DMS153 treated with DMSO at 0.1 percent for 48 hours (cell line): ENCODE measurements around the gene PIM3.

Experiments used
- DNase-seq: peaks from one replicate; lab custom pipeline; 2025; ENCODE audit not compliant: unreplicated experiment; lab: John Stamatoyannopoulos, UW

Gene PIM3

DNA sequence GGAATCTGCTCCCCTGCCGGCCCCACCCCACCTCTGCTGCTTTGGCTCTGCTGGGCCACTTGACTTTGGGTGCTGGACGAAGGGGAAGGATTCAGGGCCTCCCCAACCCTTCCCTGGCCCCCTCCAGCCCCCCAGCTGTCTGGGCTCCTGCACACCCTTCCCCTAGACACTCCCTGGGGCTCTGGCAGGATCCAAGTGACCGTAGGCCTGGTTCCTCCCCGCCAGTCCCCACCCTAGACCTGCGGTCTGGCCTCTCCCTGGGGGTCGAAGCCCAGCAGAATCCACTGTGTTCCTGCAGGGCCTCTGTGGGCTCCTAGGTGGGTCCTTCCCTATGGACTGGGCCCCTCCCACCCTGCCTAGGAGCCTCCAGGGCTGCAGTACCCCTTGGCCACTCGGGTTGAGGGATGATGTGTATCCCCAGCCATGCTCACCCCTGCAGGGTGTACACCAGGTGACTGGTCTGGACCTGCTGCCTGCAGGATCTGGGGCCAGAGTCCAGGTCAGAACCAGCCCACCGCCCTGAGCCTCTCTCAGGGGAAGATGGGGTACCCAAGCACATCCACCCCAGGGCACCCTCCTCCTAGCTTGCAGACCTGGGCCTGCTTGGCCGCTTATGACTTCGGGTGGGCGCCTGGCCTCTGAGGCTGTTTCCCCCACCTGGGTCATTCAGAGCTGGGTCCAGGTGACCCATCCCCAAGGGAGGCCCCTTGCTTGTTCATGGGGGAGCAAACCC is 5.6 kb downstream of the PIM3 start:
- no peak for DNase-seq

GRCh38 chr22:49966774-49967705 is 6.5 kb downstream of the PIM3 start:
- no peak for DNase-seq

DNA sequence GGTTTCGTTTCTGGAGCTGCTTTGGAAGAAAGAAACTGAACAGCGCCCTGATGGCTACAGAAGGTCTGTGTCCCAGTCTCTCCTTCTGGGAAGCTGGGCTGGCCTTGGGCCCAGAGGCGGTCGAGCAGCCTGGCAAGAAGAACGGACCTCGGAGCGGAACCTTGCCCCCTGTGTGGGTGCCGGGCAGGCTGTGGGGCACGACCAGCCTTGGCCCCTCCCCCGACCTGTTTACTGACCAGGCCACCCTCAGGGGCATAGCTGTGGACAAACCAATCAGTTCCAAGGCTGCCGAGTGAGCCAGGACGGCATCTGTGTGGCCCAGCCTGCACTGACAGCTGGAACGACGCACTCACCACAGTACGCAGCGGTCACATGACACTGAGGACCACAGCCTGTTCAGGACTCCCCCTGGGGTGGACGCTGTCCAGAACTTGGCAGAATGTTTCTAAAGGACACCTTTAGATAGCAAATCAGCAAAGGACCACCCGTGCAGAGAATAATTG is 7.2 kb downstream of the PIM3 start:
- no peak for DNase-seq

DNA sequence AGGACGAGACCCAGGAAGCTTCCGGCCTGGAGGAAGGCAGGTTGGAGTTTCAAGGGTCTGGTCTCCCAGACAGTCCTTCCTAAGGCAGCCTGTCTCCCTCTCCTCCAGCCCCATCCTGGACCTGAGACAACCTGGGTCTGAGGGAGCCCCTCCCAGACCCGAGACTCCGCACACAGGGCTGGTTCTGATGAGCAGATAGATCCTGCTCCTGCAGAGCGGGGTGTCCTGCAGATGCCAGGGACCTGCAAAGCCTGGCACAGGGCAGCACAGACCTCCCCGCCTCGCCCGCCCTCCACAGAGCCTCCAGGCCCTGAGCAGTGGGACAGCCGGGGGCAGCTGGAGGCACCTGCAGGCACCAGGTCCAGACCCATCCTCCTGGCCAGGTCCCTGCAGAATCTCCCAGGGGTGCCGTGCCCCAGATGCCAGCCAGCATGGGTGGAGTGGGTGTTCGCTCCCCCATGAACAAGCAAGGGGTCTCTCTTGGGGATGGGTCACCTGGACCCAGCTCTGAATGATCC is 7.8 kb downstream of the PIM3 start:
- DNase-seq, result no peak

- no peak for DNase-seq
Observed at GRCh38 chr22:49968831-49969661, 8.5 kb downstream of the PIM3 start.

- no peak for DNase-seq
Observed at GRCh38 chr22:49969751-49970527, 9.4 kb downstream of the PIM3 start.

GRCh38 chr22:49970528-49971231 is 10.1 kb downstream of the PIM3 start:
- DNase-seq, result peak; percentile 75

DNA sequence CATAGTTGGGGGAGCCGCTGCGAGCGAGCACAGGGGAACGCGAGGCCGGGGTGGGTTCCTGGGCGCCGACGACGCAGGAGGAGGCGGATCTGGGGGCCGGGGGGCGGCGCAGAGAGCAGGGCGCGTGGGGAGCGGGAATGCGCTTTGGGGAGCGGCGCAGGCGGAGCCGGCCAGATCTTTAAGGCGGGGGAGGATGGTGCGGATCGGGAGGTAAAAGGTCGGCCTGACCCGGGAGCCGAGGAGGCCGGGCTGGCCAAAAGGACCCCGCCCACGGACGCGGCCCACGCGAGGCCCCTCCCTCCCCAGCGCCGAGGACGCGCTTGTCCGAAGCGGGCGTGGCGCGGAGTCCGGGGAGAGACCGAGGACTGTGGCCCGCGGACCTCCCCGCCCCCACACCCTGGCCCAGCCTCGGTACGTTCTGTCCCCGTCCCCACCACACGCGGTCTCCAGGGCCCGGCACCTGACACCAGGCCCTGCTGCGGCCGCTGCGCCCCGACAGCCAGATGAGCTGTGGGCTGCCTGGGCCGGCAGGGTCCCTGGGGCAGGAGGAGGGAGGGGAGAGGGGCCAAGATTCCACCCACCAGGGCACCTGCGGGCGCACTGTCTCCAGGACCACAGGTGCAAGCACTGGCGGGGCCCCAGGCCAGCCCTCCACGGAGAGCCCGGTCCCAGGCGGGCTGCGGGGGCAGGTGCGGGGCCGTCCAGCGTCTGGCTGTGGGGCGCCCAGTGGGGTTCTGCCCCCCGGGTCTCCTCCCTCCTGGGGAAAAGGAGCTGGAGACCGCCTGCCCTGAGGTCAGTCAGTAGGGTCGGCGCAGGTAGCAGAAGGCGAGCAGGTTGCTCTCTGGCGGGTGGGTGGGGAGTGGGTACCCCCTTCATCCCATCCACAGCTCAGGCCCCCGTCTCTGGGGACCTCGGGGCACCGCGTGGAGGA is 10.9 kb downstream of the PIM3 start:
- no peak for DNase-seq

- no peak for DNase-seq
Observed at GRCh38 chr22:49972163-49973017, 11.8 kb downstream of the PIM3 start.

DNA sequence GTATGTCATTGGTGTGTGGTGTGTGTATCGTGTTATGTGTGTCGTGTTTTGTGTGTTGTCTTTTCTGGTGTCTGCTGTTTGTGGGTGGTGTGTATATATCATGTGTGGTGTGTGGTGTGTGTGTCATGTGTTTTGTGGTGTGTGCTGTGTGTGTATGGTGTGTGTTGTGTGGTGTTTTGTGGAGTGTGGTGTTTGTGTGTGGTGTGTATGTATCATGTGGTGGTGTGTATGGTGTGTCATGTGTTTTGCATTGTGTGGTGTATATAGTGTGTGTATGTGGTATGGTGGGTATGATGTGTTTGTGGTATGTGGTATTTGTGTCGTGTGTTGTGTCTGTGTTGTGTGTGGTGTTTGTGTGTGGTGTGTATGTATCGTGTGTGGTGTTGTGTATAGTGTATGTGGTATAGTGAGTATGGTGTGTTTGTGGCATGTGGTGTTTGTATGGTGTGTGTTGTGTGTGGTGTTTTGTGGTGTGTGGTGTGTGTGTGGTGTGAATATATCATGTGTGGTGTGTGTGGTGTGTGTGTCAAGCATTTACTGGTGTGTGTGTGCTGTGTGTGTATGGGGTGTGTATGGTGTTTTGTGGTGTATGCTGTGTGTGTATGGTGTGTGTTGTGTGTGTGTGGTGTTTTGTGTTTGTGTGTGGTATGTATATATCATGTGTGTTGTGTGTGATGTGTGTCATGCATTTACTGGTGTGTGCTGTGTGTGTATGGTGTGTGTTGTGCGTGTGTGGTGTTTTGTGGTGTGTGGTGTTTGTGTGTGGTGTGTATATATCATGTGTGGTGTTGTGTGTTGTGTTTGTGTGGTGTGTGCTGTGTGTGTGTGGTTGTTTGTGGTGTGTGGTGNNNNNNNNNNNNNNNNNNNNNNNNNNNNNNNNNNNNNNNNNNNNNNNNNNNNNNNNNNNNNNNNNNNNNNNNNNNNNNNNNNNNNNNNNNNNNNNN is 12.7 kb downstream of the PIM3 start:
- no peak for DNase-seq

GRCh38 chr22:49975543-49976389 is 15.2 kb downstream of the PIM3 start:
- DNase-seq, result no peak

DNA sequence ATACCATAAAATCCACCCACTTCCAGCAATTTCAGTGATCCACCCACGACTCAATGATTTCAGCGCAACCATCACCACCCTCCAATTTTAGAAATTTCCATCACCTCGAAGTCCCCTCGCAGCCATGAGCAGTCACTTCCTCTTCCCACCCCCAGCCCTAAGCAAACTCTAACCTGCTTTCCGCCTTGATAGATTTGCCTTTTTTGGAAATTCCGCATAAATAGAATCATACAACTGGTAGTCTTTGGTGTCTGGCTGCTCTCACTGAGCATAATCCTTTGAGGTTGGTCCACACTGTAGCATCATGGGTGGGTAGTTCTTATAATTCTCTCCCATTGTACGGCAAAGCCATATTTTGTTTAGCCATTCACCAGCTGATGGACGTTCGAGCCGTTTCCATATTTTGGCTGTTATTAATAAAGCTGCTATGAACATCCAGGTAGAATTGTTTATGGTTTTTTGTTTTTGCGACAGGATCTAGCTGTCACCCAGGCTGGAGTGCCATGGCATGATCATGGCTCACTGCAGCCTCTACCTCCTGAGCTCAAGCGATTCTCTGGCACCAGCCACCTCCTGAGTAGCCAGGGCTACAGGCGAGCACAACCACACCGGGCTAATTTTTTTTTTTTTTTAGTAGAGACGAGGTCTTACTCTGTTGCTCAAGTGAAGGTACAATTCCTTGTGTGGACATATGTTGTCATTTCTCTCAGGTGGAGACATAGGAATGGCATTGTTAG is 16.0 kb downstream of the PIM3 start:
- no peak for DNase-seq

DNA sequence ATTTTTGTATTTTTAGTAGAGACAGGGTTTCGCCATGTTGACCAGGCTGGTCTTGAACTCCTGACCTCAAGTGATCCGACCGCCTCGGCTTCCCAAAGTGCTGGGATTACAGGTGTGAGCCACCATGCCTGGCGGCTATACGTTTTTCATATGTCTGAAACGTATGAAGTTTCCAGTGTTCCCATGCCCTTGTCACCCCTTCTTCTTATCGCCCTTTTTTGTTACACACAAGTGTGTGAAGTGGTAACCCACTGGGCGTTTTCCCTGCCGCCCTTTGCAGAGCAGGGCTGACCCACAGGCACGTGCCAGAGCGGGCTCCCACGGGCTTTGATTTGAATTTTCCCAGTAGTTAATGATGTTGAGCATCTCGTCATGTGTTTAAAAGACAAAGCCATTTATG is 17.0 kb downstream of the PIM3 start:
- no peak for DNase-seq

GRCh38 chr22:49979587-49980264 is 19.2 kb downstream of the PIM3 start:
- DNase-seq, result peak; percentile 15
